BLaER1 (cell line): ENCODE data around the gene EVI5L.

Experiments
- H3K27ac ChIP-seq: shearing (Covaris generic); formaldehyde crosslinking; 2 replicates; pipeline ENCODE4 v1.8.1; 2022
- H3K27me3 ChIP-seq: shearing (Covaris generic); formaldehyde crosslinking; 2 replicates; pipeline ENCODE4 v1.8.1; 2022
- H3K36me3 ChIP-seq: shearing (Covaris generic); formaldehyde crosslinking; 2 replicates; pipeline ENCODE4 v1.8.1; 2022
- H3K4me1 ChIP-seq: shearing (Covaris generic); formaldehyde crosslinking; 2 replicates; pipeline ENCODE4 v1.8.1; 2022
- H3K4me2 ChIP-seq: shearing (Covaris generic); formaldehyde crosslinking; 2 replicates; pipeline ENCODE4 v1.8.1; 2022
- H3K4me3 ChIP-seq: shearing (Covaris generic); formaldehyde crosslinking; 2 replicates; pipeline ENCODE4 v1.8.1; 2022
- H3K9ac ChIP-seq: shearing (Covaris generic); formaldehyde crosslinking; 2 replicates; pipeline ENCODE4 v1.8.1; 2022
- H3K9me3 ChIP-seq: shearing (Covaris generic); formaldehyde crosslinking; 2 replicates; pipeline ENCODE4 v1.8.1; 2022
- H4K20me1 ChIP-seq: shearing (Covaris generic); formaldehyde crosslinking; 2 replicates; pipeline ENCODE4 v1.8.1; 2022
- Cebpa-rat ChIP-seq: shearing (Covaris generic); IDR thresholded peaks from 2 replicates; pipeline ENCODE4 v1.8.1; 2022

Gene EVI5L

GRCh38 chr19:7830272-7830771, 304 bp downstream of the EVI5L start:
- Histone ChIP-seq H3K4me3 (peak overlapping the region; percentile 84), H3K36me3 (no peaks in the 10 kb centered on the region), H3K27ac (peak overlapping the region; percentile 74), H3K9me3 (no peaks in the 10 kb centered on the region), H3K4me2 (peak overlapping the region; percentile 71), H4K20me1 (peaks cover 14% of the 10 kb centered on the region; the same call in 1 of the 2 replicates), H3K9ac (peak overlapping the region; percentile 83), H3K4me1 (peaks cover 42% of the 10 kb centered on the region), H3K27me3 (peaks cover 4% of the 10 kb centered on the region; the same call in 1 of the 2 replicates)
- TF ChIP-seq Cebpa-rat: no peak

- no peaks in the 10 kb centered on the region for H3K36me3 ChIP-seq
- H3K27ac ChIP-seq: no peak overlapping the region
- H4K20me1 ChIP-seq: peaks cover 18% of the 10 kb centered on the region; the same call in 1 of the 2 replicates
- peaks cover 4% of the 10 kb centered on the region; the same call in 1 of the 2 replicates for H3K27me3 ChIP-seq
- TF ChIP-seq Cebpa-rat: no peak
- no peaks in the 10 kb centered on the region for H3K9me3 ChIP-seq
- peak overlapping the region; percentile 84 for H3K4me3 ChIP-seq
- peaks cover 46% of the 10 kb centered on the region for H3K4me1 ChIP-seq
- H3K9ac ChIP-seq: peak overlapping the region; percentile 83
- H3K4me2 ChIP-seq: peak overlapping the region; percentile 71
Observed at GRCh38 chr19:7830823-7831222, 805 bp downstream of the EVI5L start.

- H3K4me2 ChIP-seq: peak overlapping the region; percentile 71
- no peaks in the 10 kb centered on the region for H3K36me3 ChIP-seq
- no peak overlapping the region for H3K4me3 ChIP-seq
- H3K27me3 ChIP-seq: peaks cover 4% of the 10 kb centered on the region; the same call in 1 of the 2 replicates
- H4K20me1 ChIP-seq: peaks cover 25% of the 10 kb centered on the region; the same call in 1 of the 2 replicates
- H3K9me3 ChIP-seq: no peaks in the 10 kb centered on the region
- H3K9ac ChIP-seq: no peak overlapping the region
- TF ChIP-seq Cebpa-rat: no peak
- no peak overlapping the region for H3K27ac ChIP-seq
- H3K4me1 ChIP-seq: peaks cover 52% of the 10 kb centered on the region
Observed at GRCh38 chr19:7831452-7831851, 1.4 kb downstream of the EVI5L start.

DNA sequence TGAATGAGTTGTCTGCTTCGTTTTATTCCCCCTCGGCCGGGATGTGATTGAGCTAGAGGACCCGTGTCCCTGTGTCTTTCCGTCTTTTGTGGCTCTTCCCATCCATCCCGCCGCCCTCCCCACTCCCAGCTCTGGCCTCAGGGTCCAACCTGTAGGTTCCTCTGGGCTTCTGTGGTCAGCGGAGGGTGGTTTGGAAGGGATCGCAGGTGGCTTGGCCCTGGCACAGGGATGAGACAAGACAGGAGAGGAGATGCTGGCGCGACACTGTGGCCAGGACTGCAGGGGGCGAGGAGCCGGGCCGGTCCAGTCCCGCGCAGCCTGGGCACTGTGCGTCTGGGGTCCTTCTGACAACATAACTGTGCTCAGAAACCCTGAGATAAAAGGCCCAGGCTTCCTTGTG, 2.0 kb downstream of the EVI5L start:
- Histone ChIP-seq H3K9me3 (no peaks in the 10 kb centered on the region), H3K4me2 (peak overlapping the region; percentile 68), H3K4me3 (no peak overlapping the region), H3K27me3 (peaks cover 4% of the 10 kb centered on the region; the same call in 1 of the 2 replicates), H3K9ac (peak overlapping the region; percentile 29; the same call in 1 of the 2 replicates), H4K20me1 (peaks cover 27% of the 10 kb centered on the region; the same call in 1 of the 2 replicates), H3K4me1 (peaks cover 52% of the 10 kb centered on the region), H3K36me3 (no peaks in the 10 kb centered on the region), H3K27ac (no peak overlapping the region)
- TF ChIP-seq Cebpa-rat: no peak

DNA sequence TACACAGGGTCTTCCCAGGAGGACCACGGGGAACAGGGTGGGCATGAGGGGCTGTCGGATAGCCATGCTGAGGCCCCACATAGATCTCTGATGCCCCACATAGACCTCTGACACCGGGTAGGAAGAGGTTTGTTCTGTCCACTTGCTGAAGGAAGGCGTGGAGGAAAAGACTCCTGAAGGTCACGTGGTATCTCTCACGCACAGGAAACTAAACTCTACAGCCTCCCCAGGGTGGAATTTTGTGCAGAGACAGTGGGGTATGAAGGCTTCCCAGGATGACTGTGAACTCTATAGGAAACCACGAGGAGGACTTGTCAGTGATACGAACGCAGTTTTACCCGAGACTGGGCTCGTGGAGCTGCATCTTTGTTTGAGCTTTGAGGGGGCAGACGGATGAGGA, 2.8 kb downstream of the EVI5L start:
- H3K27me3 ChIP-seq: peaks cover under 1% of the 10 kb centered on the region; the same call in 1 of the 2 replicates
- H4K20me1 ChIP-seq: peaks cover 27% of the 10 kb centered on the region; the same call in 1 of the 2 replicates
- H3K27ac ChIP-seq: 0 out of 2 replicates have a peak overlapping the region, but pooled peaks have one; percentile 5
- peaks cover 52% of the 10 kb centered on the region for H3K4me1 ChIP-seq
- no peaks in the 10 kb centered on the region for H3K9me3 ChIP-seq
- no peak overlapping the region for H3K4me3 ChIP-seq
- H3K36me3 ChIP-seq: no peaks in the 10 kb centered on the region
- 0 out of 2 replicates have a peak overlapping the region, but pooled peaks have one; percentile 29 for H3K9ac ChIP-seq
- peak overlapping the region; percentile 68 for H3K4me2 ChIP-seq
- no peak for TF ChIP-seq Cebpa-rat

DNA sequence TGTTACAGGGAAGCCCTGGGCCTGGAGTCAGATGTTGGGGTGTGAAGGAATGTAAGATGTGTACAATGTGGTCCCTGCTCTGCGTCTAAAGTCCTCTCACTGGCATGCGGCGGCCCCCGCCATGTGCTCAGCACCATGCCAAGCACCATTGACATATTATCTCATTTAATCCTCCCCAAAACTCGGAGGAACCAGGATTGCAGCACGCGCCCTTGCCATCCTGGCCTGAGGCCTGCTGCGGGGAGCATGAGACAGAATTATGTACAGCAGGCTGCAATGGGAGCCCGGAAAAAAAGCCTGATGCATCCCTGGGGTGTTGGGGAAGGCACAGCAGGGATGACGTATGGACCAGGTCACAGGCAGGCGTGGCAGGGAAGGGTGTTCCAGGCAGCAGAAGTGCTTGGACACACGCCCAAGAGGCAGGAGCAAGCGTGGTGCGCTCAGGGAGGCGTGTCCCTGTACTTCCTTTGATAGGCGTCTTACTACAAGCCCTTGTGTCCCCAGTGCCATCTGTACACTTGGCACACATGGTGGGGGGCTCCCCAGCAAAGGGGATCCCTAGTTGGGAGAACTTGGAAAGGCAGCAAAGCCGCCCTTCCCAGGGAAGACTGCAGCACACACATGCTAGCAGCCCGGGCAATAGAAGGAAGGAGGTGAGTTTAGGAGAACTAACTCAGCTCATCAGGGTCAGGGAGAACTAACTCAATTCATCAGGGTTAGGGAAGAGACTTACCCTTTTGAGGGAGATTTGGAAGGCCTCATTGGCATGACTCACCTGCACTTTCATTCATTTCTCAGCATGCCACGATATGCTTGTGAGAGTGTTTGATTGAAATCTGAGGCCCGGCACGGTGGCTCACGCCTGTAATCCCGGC, 3.4 kb downstream of the EVI5L start:
- H3K36me3 ChIP-seq: no peaks in the 10 kb centered on the region
- H3K4me2 ChIP-seq: peak overlapping the region; percentile 68
- H3K27ac ChIP-seq: 0 out of 2 replicates have a peak overlapping the region, but pooled peaks have one; percentile 5
- no peak overlapping the region for H3K4me3 ChIP-seq
- no peak overlapping the region for H3K9ac ChIP-seq
- H4K20me1 ChIP-seq: peaks cover 27% of the 10 kb centered on the region; the same call in 1 of the 2 replicates
- peaks cover 51% of the 10 kb centered on the region for H3K4me1 ChIP-seq
- H3K9me3 ChIP-seq: no peaks in the 10 kb centered on the region
- no peak for TF ChIP-seq Cebpa-rat
- H3K27me3 ChIP-seq: no peaks in the 10 kb centered on the region

DNA sequence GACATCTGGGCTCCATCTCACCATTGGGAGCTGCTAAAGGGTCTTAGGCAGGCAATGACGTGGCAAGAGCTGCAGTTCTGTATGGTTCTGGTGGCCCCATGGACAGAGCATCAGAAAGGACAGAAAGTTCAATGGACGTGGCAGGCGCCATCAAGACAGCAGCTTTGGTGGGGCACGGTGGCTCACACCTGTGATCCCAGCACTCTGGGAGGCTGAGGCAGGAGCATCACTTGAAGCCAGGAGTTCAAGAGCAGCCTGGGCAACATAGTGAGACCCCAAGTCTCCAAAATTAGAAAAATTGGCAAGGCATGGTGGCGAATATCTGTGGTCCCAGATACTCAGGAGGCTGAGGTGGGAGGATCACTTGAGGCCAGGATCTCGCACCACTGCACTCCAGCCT, 9.5 kb downstream of the EVI5L start:
- Histone ChIP-seq H3K9me3 (no peaks in the 10 kb centered on the region), H3K4me1 (peaks cover 16% of the 10 kb centered on the region), H3K27me3 (no peaks in the 10 kb centered on the region), H3K4me3 (no peak overlapping the region), H4K20me1 (peaks cover 14% of the 10 kb centered on the region), H3K36me3 (no peaks in the 10 kb centered on the region), H3K27ac (no peak overlapping the region), H3K9ac (no peak overlapping the region), H3K4me2 (no peak overlapping the region)
- no peak for TF ChIP-seq Cebpa-rat

GRCh38 chr19:7840629-7841028, 10.6 kb downstream of the EVI5L start:
- H3K4me3 ChIP-seq: no peak overlapping the region
- no peak overlapping the region for H3K9ac ChIP-seq
- no peaks in the 10 kb centered on the region for H3K36me3 ChIP-seq
- peaks cover 23% of the 10 kb centered on the region for H4K20me1 ChIP-seq
- peaks cover 14% of the 10 kb centered on the region for H3K4me1 ChIP-seq
- peak overlapping the region; percentile 27; the same call in 1 of the 2 replicates for H3K4me2 ChIP-seq
- no peaks in the 10 kb centered on the region for H3K9me3 ChIP-seq
- no peaks in the 10 kb centered on the region for H3K27me3 ChIP-seq
- no peak for TF ChIP-seq Cebpa-rat
- H3K27ac ChIP-seq: no peak overlapping the region

GRCh38 chr19:7841751-7842660, 12.0 kb downstream of the EVI5L start:
- no peak for TF ChIP-seq Cebpa-rat
- no peak overlapping the region for H3K4me2 ChIP-seq
- no peak overlapping the region for H3K9ac ChIP-seq
- peaks cover 14% of the 10 kb centered on the region for H4K20me1 ChIP-seq
- H3K9me3 ChIP-seq: no peaks in the 10 kb centered on the region
- H3K4me3 ChIP-seq: no peak overlapping the region
- no peak overlapping the region for H3K27ac ChIP-seq
- H3K27me3 ChIP-seq: no peaks in the 10 kb centered on the region
- no peaks in the 10 kb centered on the region for H3K36me3 ChIP-seq
- H3K4me1 ChIP-seq: peaks cover 6% of the 10 kb centered on the region
